Mesendoderm (in vitro differentiated cells): ENCODE results near the gene OIT3.

Source experiments
- DNase-seq: peaks from one replicate; pipeline ENCODE4 v3.0.0; 2013
- H2AK5ac ChIP-seq: 2 replicates; pipeline ENCODE4 v1.6.1; 2013; ENCODE audit warnings: low read length, inconsistent platforms
- H2BK120ac ChIP-seq: 2 replicates; pipeline ENCODE4 v1.6.1; 2013; ENCODE audit warnings: low read depth, mild to moderate bottlenecking, low read length, moderate library complexity, mixed read lengths
- H2BK15ac ChIP-seq: replicated peaks from 2 replicates; pipeline ENCODE4 v1.6.1; 2013; ENCODE audit warnings: low read depth, mild to moderate bottlenecking, moderate library complexity
- H2BK5ac ChIP-seq: 2 replicates; pipeline ENCODE4 v1.6.1; 2013; ENCODE audit warnings: low read length, inconsistent platforms
- H3K18ac ChIP-seq: 2 replicates; pipeline ENCODE4 v1.6.1; 2013; ENCODE audit warnings: mild to moderate bottlenecking, low read length, mixed read lengths
- H3K23ac ChIP-seq: one replicate; pipeline ENCODE4 v1.6.1; 2013; ENCODE audit warnings: low read length
- H3K27ac ChIP-seq: 2 replicates; pipeline ENCODE4 v1.5.1; 2013; ENCODE audit warnings: low read depth, mild to moderate bottlenecking, inconsistent platforms, low read length, moderate library complexity
- H3K27me3 ChIP-seq: 2 replicates; pipeline ENCODE4 v1.6.1; 2013; ENCODE audit warnings: low read length, control low read depth, mild to moderate bottlenecking, inconsistent platforms; ENCODE audit not compliant: insufficient read depth, poor library complexity
- H3K36me3 ChIP-seq: 2 replicates; pipeline ENCODE4 v1.6.1; 2013; ENCODE audit warnings: low read length, inconsistent platforms; ENCODE audit not compliant: control insufficient read depth, insufficient read depth
- H3K4ac ChIP-seq: one replicate; pipeline ENCODE4 v1.6.1; 2013; ENCODE audit warnings: low read depth, mild to moderate bottlenecking, low read length, moderate library complexity
- H3K4me1 ChIP-seq: 2 replicates; pipeline ENCODE4 v1.6.1; 2013; ENCODE audit warnings: low read depth, low read length, inconsistent platforms; ENCODE audit not compliant: control insufficient read depth
- H3K4me2 ChIP-seq: 2 replicates; pipeline ENCODE4 v1.6.1; 2013; ENCODE audit warnings: low read length
- H3K4me3 ChIP-seq: 2 replicates; pipeline ENCODE4 v1.5.1; 2013; ENCODE audit warnings: mild to moderate bottlenecking, low read length
- H3K56ac ChIP-seq: one replicate; pipeline ENCODE4 v1.6.1; 2013; ENCODE audit warnings: low read length
- H3K79me1 ChIP-seq: 2 replicates; pipeline ENCODE4 v1.6.1; 2013; ENCODE audit warnings: low read length, inconsistent platforms
- H3K79me2 ChIP-seq: 2 replicates; pipeline ENCODE4 v1.6.1; 2013; ENCODE audit warnings: mild to moderate bottlenecking, low read length; ENCODE audit not compliant: control insufficient read depth, insufficient read depth
- H3K9ac ChIP-seq: 2 replicates; pipeline ENCODE4 v1.6.1; 2013; ENCODE audit warnings: low read length, inconsistent platforms
- H4K5ac ChIP-seq: one replicate; pipeline ENCODE4 v1.6.1; 2013; ENCODE audit warnings: low read length
- H4K8ac ChIP-seq: one replicate; pipeline ENCODE4 v1.6.1; 2013; ENCODE audit warnings: low read depth, mild to moderate bottlenecking, control low read depth, low read length, moderate library complexity
- WGBS: extraction: QIAGEN DNeasy Blood & Tissue Kit; methylation state at CpG from one replicate; pipeline ENCODE4 v1.1.7; 2013; ENCODE audit warnings: low lambda C conversion rate, missing lambda C conversion rate; ENCODE audit not compliant: insufficient coverage; ENCODE audit errors: extremely low coverage; 5-methylcytosine and 5-hydroxymethylcytosine counted together

Gene OIT3

DNA sequence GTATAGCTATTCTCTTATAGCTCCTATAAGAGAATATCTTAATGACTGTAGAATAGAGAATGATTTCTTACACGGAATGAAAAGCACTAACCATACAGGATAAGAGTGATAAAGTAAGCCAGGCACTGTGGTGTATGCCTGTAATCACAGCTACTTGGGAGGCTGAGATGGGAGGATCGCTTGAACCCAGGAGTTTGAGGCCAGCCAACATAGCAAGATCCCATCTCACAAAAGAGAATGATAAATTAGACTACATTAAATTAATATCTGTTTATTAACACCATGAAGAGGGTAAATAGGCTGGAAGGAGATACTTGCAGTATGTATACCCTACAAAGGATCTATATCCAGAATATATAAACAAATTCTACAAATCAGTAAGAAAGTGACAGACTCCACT is 12.2 kb upstream of the OIT3 start:
- WGBS: no CpG with 5 or more reads among the region's 2 CpGs
- no peak overlapping the region for H3K27ac ChIP-seq
- no peak for DNase-seq
- no peaks in the 10 kb centered on the region for H3K36me3 ChIP-seq
- no peak overlapping the region for H3K4me2 ChIP-seq
- no peak overlapping the region for H3K4ac ChIP-seq
- no peak overlapping the region for H2BK120ac ChIP-seq
- no peak overlapping the region for H4K8ac ChIP-seq
- no peak overlapping the region for H3K56ac ChIP-seq
- no peak overlapping the region for H4K5ac ChIP-seq
- no peak overlapping the region for H3K4me3 ChIP-seq
- H3K18ac ChIP-seq: no peak overlapping the region
- H3K79me2 ChIP-seq: no peaks in the 10 kb centered on the region
- no peak overlapping the region for H2BK5ac ChIP-seq
- no peak overlapping the region for H3K23ac ChIP-seq
- no peaks in the 10 kb centered on the region for H3K4me1 ChIP-seq
- no peak overlapping the region for H2AK5ac ChIP-seq
- H3K9ac ChIP-seq: no peak overlapping the region
- H3K27me3 ChIP-seq: no peaks in the 10 kb centered on the region
- H2BK15ac ChIP-seq: no peak overlapping the region
- no peaks in the 10 kb centered on the region for H3K79me1 ChIP-seq

DNA sequence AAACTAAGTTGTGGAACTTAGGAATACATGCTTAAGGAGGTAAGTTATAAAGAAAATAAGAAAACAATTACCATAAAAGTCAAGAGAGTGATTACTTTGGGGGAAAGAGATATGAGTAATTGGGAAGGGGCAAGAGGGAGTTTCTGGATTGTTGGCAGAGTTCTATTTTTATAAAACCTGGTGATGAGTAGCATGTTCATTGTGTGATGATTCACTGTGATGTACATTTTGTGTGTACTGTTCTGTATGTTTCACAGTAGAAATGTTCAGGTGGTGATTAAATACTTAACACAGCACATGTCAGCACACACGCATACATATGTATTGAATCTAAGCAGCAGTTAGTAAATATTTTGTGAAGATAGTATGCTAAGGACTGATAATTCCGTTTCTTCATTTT is 9.7 kb upstream of the OIT3 start:
- Histone ChIP-seq H3K56ac (no peak overlapping the region), H3K36me3 (no peaks in the 10 kb centered on the region), H2AK5ac (no peak overlapping the region), H4K5ac (no peak overlapping the region), H3K4me1 (no peaks in the 10 kb centered on the region), H3K4me2 (no peak overlapping the region), H3K9ac (no peak overlapping the region), H2BK15ac (no peak overlapping the region), H3K79me2 (no peaks in the 10 kb centered on the region), H3K27ac (no peak overlapping the region), H3K18ac (no peak overlapping the region), H3K27me3 (no peaks in the 10 kb centered on the region), H2BK5ac (no peak overlapping the region), H4K8ac (no peak overlapping the region), H3K23ac (no peak overlapping the region), H2BK120ac (no peak overlapping the region), H3K4ac (no peak overlapping the region), H3K79me1 (no peaks in the 10 kb centered on the region), H3K4me3 (no peak overlapping the region)
- no CpG with 5 or more reads among the region's 2 CpGs for WGBS
- no peak for DNase-seq

DNA sequence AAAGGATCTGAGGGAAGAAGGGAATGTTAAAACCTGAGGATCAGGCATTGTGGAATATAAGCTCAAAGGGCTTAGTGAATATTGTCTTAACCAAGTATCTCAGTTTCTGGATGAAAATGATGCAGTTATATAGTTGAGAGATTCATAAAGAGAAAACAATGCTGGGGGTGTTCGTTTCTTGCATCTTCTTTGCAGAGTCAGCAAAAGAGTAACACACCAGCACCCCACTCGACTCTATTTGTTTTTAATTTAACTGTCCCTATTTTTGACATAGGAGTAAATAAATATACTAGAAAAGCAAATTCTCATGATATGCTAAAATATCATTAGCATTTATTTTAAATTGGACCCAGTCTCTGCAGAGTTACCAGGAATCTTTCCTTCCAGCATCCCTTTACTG is 7.6 kb upstream of the OIT3 start:
- H4K8ac ChIP-seq: no peak overlapping the region
- no peaks in the 10 kb centered on the region for H3K27me3 ChIP-seq
- H3K79me1 ChIP-seq: no peaks in the 10 kb centered on the region
- H3K79me2 ChIP-seq: no peaks in the 10 kb centered on the region
- H3K4ac ChIP-seq: no peak overlapping the region
- no peak overlapping the region for H2BK120ac ChIP-seq
- H3K18ac ChIP-seq: no peak overlapping the region
- no peak overlapping the region for H2AK5ac ChIP-seq
- no peak overlapping the region for H3K23ac ChIP-seq
- no peak overlapping the region for H3K56ac ChIP-seq
- H4K5ac ChIP-seq: no peak overlapping the region
- no peak overlapping the region for H2BK15ac ChIP-seq
- no peak overlapping the region for H3K4me3 ChIP-seq
- WGBS: no CpG with 5 or more reads among the region's 2 CpGs
- H3K36me3 ChIP-seq: no peaks in the 10 kb centered on the region
- no peak overlapping the region for H3K9ac ChIP-seq
- DNase-seq: no peak
- H3K27ac ChIP-seq: no peak overlapping the region
- H2BK5ac ChIP-seq: no peak overlapping the region
- H3K4me2 ChIP-seq: no peak overlapping the region
- H3K4me1 ChIP-seq: no peaks in the 10 kb centered on the region

DNA sequence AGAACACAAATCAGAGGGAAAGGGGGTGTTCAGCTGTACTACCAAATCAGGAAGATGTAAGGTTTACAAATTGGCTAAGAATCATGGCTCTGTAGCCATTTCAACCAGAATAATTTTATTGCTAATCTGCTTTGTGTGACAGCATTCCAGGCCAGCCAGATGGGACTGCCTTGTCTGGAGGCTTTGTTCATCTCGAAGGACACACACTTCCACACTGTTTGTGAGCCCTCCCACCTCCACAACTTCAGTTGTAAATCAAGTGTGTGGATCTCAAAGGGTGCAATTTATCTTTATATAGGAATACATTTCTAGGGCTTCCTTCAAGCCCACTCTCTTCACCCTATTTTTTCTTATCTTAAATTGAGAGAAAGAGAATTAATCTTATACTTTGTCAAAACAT is 6.9 kb upstream of the OIT3 start:
- DNase-seq: no peak
- Histone ChIP-seq H2AK5ac (no peak overlapping the region), H4K5ac (no peak overlapping the region), H3K36me3 (no peaks in the 10 kb centered on the region), H3K79me2 (no peaks in the 10 kb centered on the region), H2BK120ac (no peak overlapping the region), H3K27ac (no peak overlapping the region), H2BK5ac (no peak overlapping the region), H3K23ac (no peak overlapping the region), H3K4me2 (no peak overlapping the region), H3K56ac (no peak overlapping the region), H3K4me1 (no peaks in the 10 kb centered on the region), H3K18ac (no peak overlapping the region), H3K9ac (no peak overlapping the region), H2BK15ac (no peak overlapping the region), H3K4ac (no peak overlapping the region), H3K4me3 (no peak overlapping the region), H3K27me3 (no peaks in the 10 kb centered on the region), H4K8ac (no peak overlapping the region), H3K79me1 (no peaks in the 10 kb centered on the region)
- no CpG with 5 or more reads among the region's 1 CpG for WGBS

DNA sequence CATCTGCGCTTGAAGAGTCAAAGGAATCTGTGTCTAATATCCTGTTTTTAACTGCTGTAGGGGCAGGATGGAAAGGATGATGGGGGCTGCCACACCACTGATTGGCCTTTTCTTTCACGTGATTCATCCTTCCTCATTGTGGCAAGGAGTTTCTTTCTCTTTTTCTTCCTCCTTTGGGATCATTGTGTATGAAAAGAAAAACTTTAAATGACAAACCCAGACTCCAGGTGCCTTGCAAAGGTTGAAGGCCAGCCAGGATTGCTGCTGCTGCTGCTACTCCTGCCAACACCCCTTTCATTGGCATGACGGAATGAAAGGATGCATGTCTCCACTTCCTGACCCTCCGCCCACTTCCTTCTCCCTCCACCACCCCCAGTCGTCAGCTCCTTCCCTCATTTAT is 6.5 kb upstream of the OIT3 start:
- Histone ChIP-seq H3K79me2 (no peaks in the 10 kb centered on the region), H3K56ac (no peak overlapping the region), H3K4ac (no peak overlapping the region), H2BK120ac (no peak overlapping the region), H3K9ac (no peak overlapping the region), H3K36me3 (no peaks in the 10 kb centered on the region), H3K4me2 (no peak overlapping the region), H4K5ac (no peak overlapping the region), H3K18ac (no peak overlapping the region), H2BK15ac (no peak overlapping the region), H3K27me3 (no peaks in the 10 kb centered on the region), H3K27ac (no peak overlapping the region), H3K79me1 (no peaks in the 10 kb centered on the region), H2AK5ac (no peak overlapping the region), H3K4me3 (no peak overlapping the region), H3K4me1 (no peaks in the 10 kb centered on the region), H2BK5ac (no peak overlapping the region), H3K23ac (no peak overlapping the region), H4K8ac (no peak overlapping the region)
- WGBS: no CpG with 5 or more reads among the region's 5 CpGs
- DNase-seq: no peak

DNA sequence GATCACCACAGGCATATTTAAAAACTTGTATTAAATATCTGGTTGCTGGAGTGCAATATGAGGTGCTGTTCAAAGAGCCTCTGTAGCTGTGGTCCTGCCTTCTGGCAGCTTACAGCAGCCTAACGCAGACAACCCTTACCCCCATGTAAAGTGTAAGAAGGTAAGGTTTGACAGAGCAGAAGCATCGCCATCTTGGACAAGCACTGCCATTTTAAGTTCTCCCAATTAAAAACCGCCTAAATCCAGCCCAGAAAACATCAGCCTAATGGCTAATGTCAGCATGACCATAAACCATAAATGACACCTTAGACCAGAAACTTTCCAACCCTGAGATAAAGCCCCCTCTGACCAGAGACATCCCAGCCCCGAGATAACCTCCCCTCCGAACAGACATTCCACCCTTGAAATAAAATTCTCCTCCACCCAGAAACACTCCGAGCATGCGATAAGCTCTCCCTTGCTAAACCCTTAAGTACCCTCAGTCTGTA is 5.3 kb upstream of the OIT3 start:
- no peak overlapping the region for H3K23ac ChIP-seq
- no peak for DNase-seq
- no peak overlapping the region for H2BK15ac ChIP-seq
- H2AK5ac ChIP-seq: no peak overlapping the region
- no peaks in the 10 kb centered on the region for H3K4me1 ChIP-seq
- H3K36me3 ChIP-seq: no peaks in the 10 kb centered on the region
- H3K79me2 ChIP-seq: no peaks in the 10 kb centered on the region
- H3K18ac ChIP-seq: no peak overlapping the region
- no CpG with 5 or more reads among the region's 7 CpGs for WGBS
- no peak overlapping the region for H4K5ac ChIP-seq
- no peak overlapping the region for H3K56ac ChIP-seq
- H3K9ac ChIP-seq: no peak overlapping the region
- H3K4ac ChIP-seq: no peak overlapping the region
- no peak overlapping the region for H2BK120ac ChIP-seq
- no peak overlapping the region for H4K8ac ChIP-seq
- no peak overlapping the region for H3K27ac ChIP-seq
- H3K79me1 ChIP-seq: no peaks in the 10 kb centered on the region
- no peak overlapping the region for H2BK5ac ChIP-seq
- no peaks in the 10 kb centered on the region for H3K27me3 ChIP-seq
- no peak overlapping the region for H3K4me3 ChIP-seq
- no peak overlapping the region for H3K4me2 ChIP-seq
